OCI-LY7 (cell line): ENCODE data around the gene MADD.

Experiments
- EZH2phosphoT487 ChIP-seq: fragments of 200-600 bp; sonication (generic); IDR thresholded peaks from 2 replicates; pipeline ENCODE4 v1.6.1; 2018; ENCODE audit warnings: low read depth, borderline replicate concordance, mild to moderate bottlenecking, mixed run types, antibody characterized with exemption, low read length, moderate library complexity, mixed read lengths
- TF ChIP-seq, protein P1 (sequence below): fragments of 200-600 bp; sonication (generic); conservative IDR thresholded peaks from 2 replicates; pipeline ENCODE4 v1.5.1; 2014; ENCODE audit warnings: mild to moderate bottlenecking, antibody characterized with exemption, low read length, moderate library complexity, mixed read lengths

DNA sequence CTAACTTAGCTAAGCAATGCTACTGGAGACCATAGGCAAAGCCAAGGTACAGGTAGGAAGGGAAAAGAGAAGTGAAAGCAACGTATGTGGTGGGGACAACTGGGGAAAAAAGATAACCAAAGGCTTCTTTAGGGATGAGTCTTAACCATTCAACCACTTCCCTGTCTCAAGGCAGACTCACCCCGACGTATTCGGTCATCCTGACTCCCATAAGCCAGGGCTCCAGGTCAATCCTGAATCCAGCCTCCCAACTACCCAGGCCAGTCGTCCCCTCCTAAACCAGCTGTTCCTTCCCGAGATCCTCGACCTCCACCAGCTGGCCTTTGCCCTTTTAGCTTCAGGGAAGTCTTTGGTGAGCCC, 21.6 kb upstream of the MADD start:
- TF ChIP-seq, protein P1, sequence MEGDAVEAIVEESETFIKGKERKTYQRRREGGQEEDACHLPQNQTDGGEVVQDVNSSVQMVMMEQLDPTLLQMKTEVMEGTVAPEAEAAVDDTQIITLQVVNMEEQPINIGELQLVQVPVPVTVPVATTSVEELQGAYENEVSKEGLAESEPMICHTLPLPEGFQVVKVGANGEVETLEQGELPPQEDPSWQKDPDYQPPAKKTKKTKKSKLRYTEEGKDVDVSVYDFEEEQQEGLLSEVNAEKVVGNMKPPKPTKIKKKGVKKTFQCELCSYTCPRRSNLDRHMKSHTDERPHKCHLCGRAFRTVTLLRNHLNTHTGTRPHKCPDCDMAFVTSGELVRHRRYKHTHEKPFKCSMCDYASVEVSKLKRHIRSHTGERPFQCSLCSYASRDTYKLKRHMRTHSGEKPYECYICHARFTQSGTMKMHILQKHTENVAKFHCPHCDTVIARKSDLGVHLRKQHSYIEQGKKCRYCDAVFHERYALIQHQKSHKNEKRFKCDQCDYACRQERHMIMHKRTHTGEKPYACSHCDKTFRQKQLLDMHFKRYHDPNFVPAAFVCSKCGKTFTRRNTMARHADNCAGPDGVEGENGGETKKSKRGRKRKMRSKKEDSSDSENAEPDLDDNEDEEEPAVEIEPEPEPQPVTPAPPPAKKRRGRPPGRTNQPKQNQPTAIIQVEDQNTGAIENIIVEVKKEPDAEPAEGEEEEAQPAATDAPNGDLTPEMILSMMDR, result no peak
- TF ChIP-seq EZH2phosphoT487, result no peak
